A673 (cell line): Measurements from ENCODE around the gene CBLC.

Source experiments
- CTCF ChIP-seq: fragments of 300-800, 200-600 bp; sonication (generic); conservative IDR thresholded peaks from 2 replicates; pipeline ENCODE4 v1.5.1; 2017; ENCODE audit warnings: low read depth, mild to moderate bottlenecking, antibody characterized with exemption, low read length, moderate library complexity, mixed read lengths
- EZH2 ChIP-seq: fragments of 200-600 bp; sonication (generic); IDR thresholded peaks from 2 replicates; pipeline ENCODE4 v1.6.1; 2017; ENCODE audit warnings: borderline replicate concordance, low read depth, mild to moderate bottlenecking, mixed read lengths, antibody characterized with exemption, low read length; ENCODE audit not compliant: poor library complexity, severe bottlenecking

- no peak for TF ChIP-seq CTCF
- TF ChIP-seq EZH2, result no peak
Observed at GRCh38 chr19:44765949-44766335, 11.7 kb upstream of the CBLC start.
